ENCODE data around the gene CDK6. TPM values are rescaled to one million over a fixed set of nuclear protein-coding genes. Genes with fewer than 3 reads are reported as not detected.

Gene CDK6
- polyA plus RNA-seq, 2 of the 4 experiments (the other 2 are of a cell fraction): 13.6 to 25.9 TPM

DNA sequence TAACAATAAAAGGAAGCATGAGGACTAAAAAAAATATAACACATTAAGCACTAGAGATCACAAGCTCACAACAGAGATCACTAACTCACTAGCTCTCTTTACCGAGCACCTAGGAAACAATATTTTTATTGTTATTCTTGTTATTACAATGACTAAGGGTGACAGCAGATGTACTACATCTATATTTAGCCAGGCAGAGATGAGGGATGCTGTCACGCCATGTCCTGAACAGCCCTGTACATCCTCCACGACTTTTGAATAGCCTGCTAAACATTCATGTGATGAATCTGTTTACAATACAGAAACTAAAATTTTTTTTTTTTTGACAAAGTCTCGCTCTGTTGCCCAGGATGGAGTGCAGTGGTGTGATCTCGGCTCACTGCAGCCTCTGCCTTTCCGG, 268.9 kb downstream of the CDK6 start (continued):
- TF ChIP-seq PBX3 (IDR thresholded peaks at IDR 0.05): no peak

DNA sequence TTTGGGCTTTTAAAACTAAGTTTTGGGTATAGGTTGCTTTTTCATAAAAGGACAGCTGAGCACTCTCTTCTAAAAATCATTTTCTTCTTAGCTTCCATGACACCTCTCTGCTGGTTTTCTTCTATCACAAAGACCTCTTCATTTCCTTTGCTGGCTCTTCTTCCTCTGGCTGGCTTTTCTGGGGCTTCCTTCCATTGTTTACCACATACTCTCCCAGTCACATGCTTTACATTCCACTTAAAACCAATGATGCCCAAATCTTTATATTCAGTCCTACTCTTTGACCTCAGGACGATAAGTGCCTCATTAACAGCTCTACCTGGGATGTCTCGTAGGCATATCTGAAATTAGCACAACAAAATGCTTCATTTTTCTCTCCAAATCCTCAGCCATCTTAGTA, 273.0 kb downstream of the CDK6 start:
- Histone ChIP-seq H3K4me1 (no peaks in the 10 kb centered on the region), H3K27ac (no peak overlapping the region), H3K9me3 (no peaks in the 10 kb centered on the region), H3K4me3 (no peak overlapping the region), H3K4me2 (no peak overlapping the region)
- WGBS (ENCODE audit: missing lambda C conversion rate): 96% methylated on average over 2 of the region's 2 CpGs
- TF ChIP-seq FOSB (CRISPR knock-in tag; IDR thresholded peaks at IDR 0.05) (no peak), ZC3H11A (IDR thresholded peaks at IDR 0.05) (no peak), RCOR1 (IDR thresholded peaks at IDR 0.05; ENCODE audit: low read depth, low read length) (no peak), CBX8 (IDR thresholded peaks at IDR 0.05) (no peak), ZNF302 (CRISPR knock-in tag; IDR thresholded peaks at IDR 0.05) (no peak), ZSCAN20 (CRISPR knock-in tag; IDR thresholded peaks at IDR 0.05) (no peak), NPAS2 (CRISPR knock-in tag; IDR thresholded peaks at IDR 0.05; ENCODE audit: borderline replicate concordance) (no peak), TFCP2L1 (CRISPR knock-in tag; IDR thresholded peaks at IDR 0.05) (no peak), CBX2 (IDR thresholded peaks at IDR 0.05; ENCODE audit: borderline replicate concordance, low read depth) (no peak), SMC3 (IDR thresholded peaks at IDR 0.05) (no peak), RARB (CRISPR knock-in tag; IDR thresholded peaks at IDR 0.05) (no peak), E2F6 (IDR thresholded peaks at IDR 0.05; ENCODE audit: borderline replicate concordance, low read depth) (no peak)
- ATAC-seq (no peak), FAIRE-seq (no peak), DNase-seq (ENCODE audit: low read depth in 1 of 2, low spot score in 1 of 2) (no peak)
- POLR2A ChIA-PET: interaction anchor here (0.6 kb wide), 1 partner anchor 9 kb away, joined by 5 read pairs; no protein-coding TSS in a partner anchor
- CTCF ChIA-PET: interaction anchor here (0.7 kb wide), 1 partner anchor 26 kb away, joined by 3 read pairs; no protein-coding TSS in a partner anchor

GRCh38 chr7:92560602-92561001, 275.8 kb downstream of the CDK6 start:
- no peaks in the 10 kb centered on the region for H3K9me3 ChIP-seq
- no peak overlapping the region for H3K27ac ChIP-seq
- no peak overlapping the region for H3K4me2 ChIP-seq
- no peak overlapping the region for H3K4me3 ChIP-seq
- ChIA-PET POLR2A (no interaction called here), CTCF (no interaction called here)
- no peak for FAIRE-seq
- ATAC-seq: no peak
- no peaks in the 10 kb centered on the region for H3K4me1 ChIP-seq
- TF ChIP-seq POLR2AphosphoS2 (conservative IDR thresholded peaks at IDR 0.05; ENCODE audit: low read length) (no peak), RAD21 (conservative IDR thresholded peaks at IDR 0.05 in 1 of 2, IDR thresholded peaks at IDR 0.05 in 1 of 2) (no peak), BHLHE40 (IDR thresholded peaks at IDR 0.05; ENCODE audit: low read depth, low read length) (no peak), NPAS2 (CRISPR knock-in tag; IDR thresholded peaks at IDR 0.05; ENCODE audit: borderline replicate concordance) (no peak), GATA3 (IDR thresholded peaks at IDR 0.05; ENCODE audit: borderline replicate concordance) (no peak), FOSB (CRISPR knock-in tag; IDR thresholded peaks at IDR 0.05) (no peak), KDM1A (IDR thresholded peaks at IDR 0.05; ENCODE audit: low read depth) (no peak), HEYL (CRISPR knock-in tag; IDR thresholded peaks at IDR 0.05) (no peak), RNF2 (IDR thresholded peaks at IDR 0.05; ENCODE audit: borderline replicate concordance, low read depth) (no peak), HOXB5 (CRISPR knock-in tag; IDR thresholded peaks at IDR 0.05) (no peak), HDAC2 (IDR thresholded peaks at IDR 0.05) (no peak), CHD4 (IDR thresholded peaks at IDR 0.05; ENCODE audit: borderline replicate concordance) (no peak), FOXS1 (CRISPR knock-in tag; IDR thresholded peaks at IDR 0.05) (no peak), TP53 (CRISPR knock-in tag; IDR thresholded peaks at IDR 0.05) (no peak)
- DNase-seq (ENCODE audit: low read depth in 1 of 2, low spot score in 1 of 2): no peak

All from A549 (cell line).